Kidney (tissue), 14 donors: Measurements from ENCODE around the gene C1QC. TPM values are rescaled to one million over a fixed set of nuclear protein-coding genes. Genes with fewer than 3 reads are reported as not detected.

Experiments
- DNase-seq, 5 donors: peaks; one replicate each; pipeline ENCODE4 v3.0.0-alpha.2; 2013 to 2020
- FAIRE-seq: peaks from 2 replicates; lab custom pipeline; 2012; peaks lifted over from hg19 to GRCh38; lab: Jason Lieb, UNC
- H3K27ac ChIP-seq, 2 donors: one replicate each; pipeline ENCODE4 v1.7.0; 2013; ENCODE audit warnings: low read depth in 2 of 2, low read length in 2 of 2, inconsistent platforms in 1 of 2
- H3K27me3 ChIP-seq: one replicate; pipeline ENCODE4 v1.7.1; 2013; ENCODE audit warnings: low read length, inconsistent platforms; ENCODE audit not compliant: control insufficient read depth, insufficient read depth
- H3K36me3 ChIP-seq, 3 donors: one replicate each; pipeline versions ENCODE4 v1.7.0 to v1.7.1; 2013; ENCODE audit warnings: low read length in 3 of 3, control low read depth in 1 of 3, inconsistent platforms in 1 of 3; ENCODE audit not compliant: insufficient read depth in 3 of 3, control insufficient read depth in 2 of 3
- H3K4me1 ChIP-seq, 3 donors: one replicate each; pipeline versions ENCODE4 v1.7.0 to v1.7.1; 2013; ENCODE audit warnings: low read length in 3 of 3, inconsistent platforms in 1 of 3, low read depth in 1 of 3; ENCODE audit not compliant: control insufficient read depth in 2 of 3, insufficient read depth in 2 of 3
- H3K4me3 ChIP-seq, 3 donors: one replicate each; pipeline versions ENCODE4 v1.7.0 to v1.8.1; 2013; ENCODE audit warnings: low read length in 3 of 3, control low read depth in 1 of 3, inconsistent platforms in 1 of 3
- H3K9ac ChIP-seq, 3 donors: one replicate each; pipeline versions ENCODE4 v1.7.0 to v1.7.1; 2013; ENCODE audit warnings: low read length in 3 of 3, control low read depth in 1 of 3, inconsistent platforms in 1 of 3
- H3K9me3 ChIP-seq, 3 donors: one replicate each; pipeline versions ENCODE4 v1.7.0 to v1.7.1; 2013; ENCODE audit warnings: low read length in 3 of 3, control low read depth in 1 of 3, inconsistent platforms in 1 of 3; ENCODE audit not compliant: control insufficient read depth in 2 of 3, insufficient read depth in 1 of 3
- intact Hi-C: fragments of 100-400 bp; cut with DNase I; formaldehyde crosslinking; loops from one replicate; pipeline ENCODE4 v1.11.1; 2022
- polyA plus RNA-seq: library from polyadenylated mRNA; stranded (reverse); fragments of 350-450 nt; fragmentation: Illumina TruSeq; extraction: RNeasy Lipid Tissue Mini Kit (QIAGEN cat#74804); gene quantifications from one replicate; pipeline ENCODE4 v1.2.3, GENCODE V29; 2014; ENCODE audit warnings: low read depth, low replicate concordance; ENCODE audit not compliant: insufficient read depth
- total RNA-seq: library from RNA; stranded (reverse); fragmentation: NEBNext Ultra II Directional; extraction: Animal tissue kit (Norgen Biotek cat#: 25700); gene quantifications from one replicate; pipeline ENCODE4 v1.2.1, GENCODE V29; 2021
- TF ChIP-seq, protein P1 (sequence below): IDR thresholded peaks from 3 replicates; pipeline ENCODE4 v1.5.1; 2012; ENCODE audit warnings: mild to moderate bottlenecking, moderate library complexity, borderline replicate concordance; ENCODE audit not compliant: insufficient read depth; ENCODE audit errors: extremely low read depth
- donor health status: control.
- donor health status: control.
- donor health status: control.
- donor health status: control.
- donor health status: control.
- donor health status: DM: yes; HTN: yes; CAD: no.
- donor health status: Normal renal cell carcinoma (clear cell type).

Gene C1QC
- total and polyA plus RNA-seq, 2 donors from 2014 or later: 57.4 to 287 TPM

- Histone ChIP-seq H3K9me3 (no peaks in the 10 kb centered on the region), H3K9ac (no peak overlapping the region), H3K4me1 (no peaks in the 10 kb centered on the region), H3K4me3 (no peak overlapping the region), H3K27me3 (no peaks in the 10 kb centered on the region), H3K36me3 (no peaks in the 10 kb centered on the region), H3K27ac (no peak overlapping the region)
- TF ChIP-seq, protein P1, sequence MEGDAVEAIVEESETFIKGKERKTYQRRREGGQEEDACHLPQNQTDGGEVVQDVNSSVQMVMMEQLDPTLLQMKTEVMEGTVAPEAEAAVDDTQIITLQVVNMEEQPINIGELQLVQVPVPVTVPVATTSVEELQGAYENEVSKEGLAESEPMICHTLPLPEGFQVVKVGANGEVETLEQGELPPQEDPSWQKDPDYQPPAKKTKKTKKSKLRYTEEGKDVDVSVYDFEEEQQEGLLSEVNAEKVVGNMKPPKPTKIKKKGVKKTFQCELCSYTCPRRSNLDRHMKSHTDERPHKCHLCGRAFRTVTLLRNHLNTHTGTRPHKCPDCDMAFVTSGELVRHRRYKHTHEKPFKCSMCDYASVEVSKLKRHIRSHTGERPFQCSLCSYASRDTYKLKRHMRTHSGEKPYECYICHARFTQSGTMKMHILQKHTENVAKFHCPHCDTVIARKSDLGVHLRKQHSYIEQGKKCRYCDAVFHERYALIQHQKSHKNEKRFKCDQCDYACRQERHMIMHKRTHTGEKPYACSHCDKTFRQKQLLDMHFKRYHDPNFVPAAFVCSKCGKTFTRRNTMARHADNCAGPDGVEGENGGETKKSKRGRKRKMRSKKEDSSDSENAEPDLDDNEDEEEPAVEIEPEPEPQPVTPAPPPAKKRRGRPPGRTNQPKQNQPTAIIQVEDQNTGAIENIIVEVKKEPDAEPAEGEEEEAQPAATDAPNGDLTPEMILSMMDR: no peak
- DNase-seq (no peak), FAIRE-seq (no peak)
- intact Hi-C loops: no loop called here
Measured at GRCh38 chr1:22597301-22597965, 46.0 kb upstream of the C1QC start.

DNA sequence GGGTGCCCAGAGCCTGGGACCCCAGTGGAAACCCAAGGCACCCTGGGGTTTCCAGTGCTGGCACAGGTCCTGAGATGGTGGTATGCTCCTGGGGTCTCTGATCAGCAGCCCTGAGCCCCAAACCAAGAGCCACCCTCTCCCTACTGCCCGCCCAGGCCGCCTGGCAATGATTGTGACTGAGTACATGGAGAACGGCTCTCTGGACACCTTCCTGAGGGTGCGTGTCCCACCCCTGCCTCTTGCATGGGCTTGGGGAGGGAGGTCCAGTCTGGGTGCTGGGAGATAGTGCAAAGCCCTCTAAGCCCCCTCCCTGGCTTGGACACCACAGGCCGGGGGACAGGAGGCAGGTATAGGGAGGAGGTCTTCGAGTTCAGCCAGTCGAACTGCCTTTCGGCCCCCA lies 45.4 kb upstream of the C1QC start:
- DNase-seq (no peak), FAIRE-seq (no peak)
- TF ChIP-seq, protein P1: no peak
- Histone ChIP-seq H3K36me3 (no peaks in the 10 kb centered on the region), H3K4me1 (no peaks in the 10 kb centered on the region), H3K9me3 (no peaks in the 10 kb centered on the region), H3K27ac (no peak overlapping the region), H3K9ac (no peak overlapping the region), H3K4me3 (no peak overlapping the region), H3K27me3 (no peaks in the 10 kb centered on the region)
- intact Hi-C loops: no loop called here

- Histone ChIP-seq H3K4me1 (no peaks in the 10 kb centered on the region), H3K27me3 (no peaks in the 10 kb centered on the region), H3K4me3 (no peak overlapping the region), H3K9ac (no peak overlapping the region), H3K27ac (no peak overlapping the region), H3K36me3 (no peaks in the 10 kb centered on the region), H3K9me3 (no peaks in the 10 kb centered on the region)
- DNase-seq: no peak
- TF ChIP-seq, protein P1: no peak
- intact Hi-C loops: no loop called here
- no peak for FAIRE-seq
Measured at GRCh38 chr1:22598736-22599135, 44.7 kb upstream of the C1QC start.
